H1 (cell line): ENCODE data around the gene SH3GL1.

Experiments used
- CTCF ChIP-seq, 3 experiments: IDR thresholded peaks; 1 replicate in 2 of 3; 2 replicates in 1 of 3; pipeline versions ENCODE4 v1.5.1 to v1.6.1; 2011; ENCODE audit warnings: low read length in 3 of 3, mild to moderate bottlenecking in 3 of 3, inconsistent platforms in 2 of 3, low read depth in 1 of 3, moderate library complexity in 1 of 3; ENCODE audit not compliant: insufficient read depth in 1 of 3; ENCODE audit errors: control extremely low read depth in 1 of 3
- RNF2 ChIP-seq: fragments of 200-900, 300-1000 bp; sonication (generic); IDR thresholded peaks from 2 replicates; pipeline ENCODE4 v1.7.1; 2016; ENCODE audit warnings: borderline replicate concordance, low read depth, mild to moderate bottlenecking, antibody characterized with exemption, low read length; ENCODE audit not compliant: poor library complexity, severe bottlenecking; ENCODE audit errors: missing control alignments

GRCh38 chr19:4322942-4323665 lies 77.2 kb downstream of the SH3GL1 start:
- TF ChIP-seq RNF2: no peak
- no peak for TF ChIP-seq CTCF (IDR thresholded peaks at IDR 0.05; ENCODE audit: control extremely low read depth in 1 of 3, insufficient read depth in 1 of 3, low read depth in 1 of 3, low read length in 3 of 3)
